ENCODE measurements around the gene SYCE1.

- no peak for TF ChIP-seq CTCF (IDR thresholded peaks at IDR 0.05; ENCODE audit: insufficient read depth, low read length, poor library complexity, severe bottlenecking)
- TF ChIP-seq EZH2phosphoT487 (conservative IDR thresholded peaks at IDR 0.05; ENCODE audit: low read length): no peak
Observed at GRCh38 chr10:133590226-133590969, 25.0 kb upstream of the SYCE1 start.

Data from SU-DHL-6 (cell line).